Measurements from ENCODE around the gene SLC16A11. TPM values are rescaled to one million over a fixed set of nuclear protein-coding genes. Genes with fewer than 3 reads are reported as not detected.
"Not testable (repeated sequence)": the region's sequence is repeated elsewhere in the genome, so short reads cannot be mapped to it uniquely, and the experiment has no call there.

Gene SLC16A11
- total RNA-seq, 1 donor from 2014 or later: 0.78 TPM

DNA sequence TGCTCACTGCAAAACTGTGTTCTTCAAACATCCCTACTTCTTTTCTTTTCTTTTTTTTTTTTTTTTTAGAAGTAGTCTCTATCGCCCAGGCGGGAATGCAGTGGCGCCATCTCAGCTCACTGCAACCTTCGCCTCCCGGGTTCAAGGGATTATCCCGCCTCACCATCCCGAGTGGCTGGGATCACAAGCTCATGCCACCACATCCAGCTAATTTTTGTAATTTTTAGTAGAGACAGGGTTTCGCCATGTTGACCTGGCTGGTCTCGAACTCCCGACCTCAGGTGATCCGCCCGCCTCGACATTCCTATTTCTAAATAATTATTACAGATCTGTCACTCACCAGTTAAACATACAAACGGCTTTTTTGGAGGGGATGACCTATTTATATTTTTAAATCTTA is 32.5 kb downstream of the SLC16A11 start:
- DNase-seq (ENCODE audit: low read depth): no peak

DNA sequence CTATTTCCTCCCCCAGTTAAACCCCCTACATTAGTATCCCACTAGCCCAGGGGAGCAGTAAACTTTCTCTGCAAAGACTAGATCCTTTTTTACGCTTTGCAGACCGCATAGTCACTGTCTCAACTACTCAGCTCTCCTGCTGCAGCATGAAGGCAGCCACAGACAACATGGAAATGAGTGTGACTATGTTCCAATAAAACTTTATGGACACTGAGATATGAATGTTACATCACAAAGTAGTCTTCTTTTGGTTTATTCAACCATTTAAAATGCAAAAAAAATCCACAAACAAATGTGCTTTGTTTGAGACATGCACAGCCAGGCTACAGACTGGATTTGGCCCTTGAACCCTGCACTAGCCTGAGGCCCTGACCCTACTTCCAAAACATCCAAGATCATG is 33.4 kb downstream of the SLC16A11 start:
- DNase-seq (ENCODE audit: low read depth): no peak

DNA sequence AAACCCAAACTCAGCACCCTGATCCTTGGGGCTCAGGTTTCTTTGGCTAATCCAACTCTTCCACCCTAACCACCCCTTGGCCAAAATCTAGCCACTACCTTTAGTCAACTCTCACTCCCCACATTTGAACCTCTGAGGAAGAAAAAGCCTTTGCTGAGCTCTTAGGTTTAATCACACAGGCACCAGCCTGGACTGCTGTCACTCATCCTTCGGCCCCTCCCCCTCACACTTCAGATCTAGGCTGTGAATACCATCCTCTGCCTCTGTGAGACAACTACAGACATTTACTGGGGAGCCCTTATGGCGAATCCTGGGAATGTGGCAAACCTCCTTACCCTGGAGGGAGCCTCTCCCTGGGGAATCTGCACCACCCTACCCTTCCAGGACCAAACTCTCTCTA is 36.7 kb downstream of the SLC16A11 start:
- no peak for DNase-seq (ENCODE audit: low read depth)

DNA sequence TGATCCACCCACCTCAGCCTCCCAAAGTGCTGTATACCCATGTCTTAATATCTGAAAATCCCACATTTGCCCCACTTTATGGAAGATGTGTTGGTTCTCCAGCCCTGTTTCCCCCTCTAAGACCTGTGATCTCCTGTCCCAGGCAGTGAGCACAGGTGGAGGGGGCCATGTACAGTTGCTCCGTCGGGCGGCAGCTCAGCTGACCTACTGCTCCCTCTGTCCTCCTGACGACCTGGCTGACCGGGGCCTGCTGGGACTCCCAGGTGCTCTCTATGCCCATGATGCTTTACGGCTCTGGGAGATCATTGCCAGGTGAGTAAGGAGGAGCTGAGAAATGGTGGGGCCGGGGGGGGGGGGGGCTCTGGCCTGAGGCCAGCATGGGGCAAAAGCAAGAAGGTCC is 38.2 kb downstream of the SLC16A11 start:
- no peak for DNase-seq (ENCODE audit: low read depth)

DNA sequence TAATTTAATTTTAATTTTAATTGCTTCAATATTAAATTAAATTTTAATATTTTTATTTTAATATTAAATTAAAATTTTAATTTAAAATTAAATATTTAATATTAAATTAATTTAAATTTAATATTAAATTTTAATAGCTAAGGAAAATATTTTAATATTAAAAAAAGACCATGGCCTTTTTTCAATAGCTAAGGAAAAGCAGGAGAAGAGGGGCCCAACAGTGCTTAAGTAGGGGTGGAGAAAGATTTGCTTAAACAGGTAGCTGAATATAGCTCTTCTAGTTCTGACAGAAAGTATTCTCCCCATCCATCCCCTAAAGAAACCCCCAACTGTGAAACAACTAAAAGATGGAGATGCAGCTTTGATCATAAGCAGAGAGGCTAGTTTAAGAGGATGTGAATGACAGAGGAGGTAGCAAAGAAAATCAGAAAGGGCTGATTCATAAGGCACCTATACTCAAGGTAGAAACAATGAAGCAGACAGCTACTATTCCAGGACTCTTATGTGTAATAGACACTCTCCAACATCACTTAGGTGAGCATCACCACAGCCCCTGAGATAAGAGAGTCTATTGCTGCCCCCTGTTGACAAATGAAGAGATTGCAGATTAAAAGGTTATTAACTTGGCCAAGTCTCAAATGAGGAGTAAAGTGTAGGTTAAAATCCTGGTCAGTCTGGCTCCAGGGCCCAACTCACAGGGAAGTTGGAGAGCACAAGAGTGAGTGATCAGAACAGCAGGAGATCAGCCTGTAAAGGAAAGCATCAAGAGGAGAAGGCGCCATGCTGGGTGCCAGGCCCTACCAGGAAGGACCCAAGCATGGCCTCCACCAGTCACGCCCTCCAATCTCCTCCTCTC is 39.3 kb downstream of the SLC16A11 start:
- DNase-seq (ENCODE audit: low read depth): peak; percentile 74

DNA sequence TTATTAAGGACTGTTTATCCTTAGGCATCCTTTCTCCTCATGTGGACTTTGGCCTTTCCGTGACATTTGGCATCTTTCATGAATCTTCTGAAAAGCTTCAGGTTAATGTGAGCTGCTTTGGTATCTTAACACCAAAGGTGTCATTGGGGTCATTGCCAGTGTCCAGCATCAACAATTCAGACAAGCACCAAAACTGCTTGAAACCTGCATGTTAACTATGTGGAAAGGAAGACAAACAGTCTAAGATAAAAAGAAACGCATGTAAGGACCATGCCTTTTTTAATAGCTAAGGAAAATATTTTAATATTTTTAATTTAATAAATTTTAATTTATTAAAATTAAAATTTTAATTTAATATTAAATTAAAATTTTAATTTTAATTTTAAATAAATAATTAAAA is 40.1 kb downstream of the SLC16A11 start:
- DNase-seq (ENCODE audit: low read depth): no peak

DNA sequence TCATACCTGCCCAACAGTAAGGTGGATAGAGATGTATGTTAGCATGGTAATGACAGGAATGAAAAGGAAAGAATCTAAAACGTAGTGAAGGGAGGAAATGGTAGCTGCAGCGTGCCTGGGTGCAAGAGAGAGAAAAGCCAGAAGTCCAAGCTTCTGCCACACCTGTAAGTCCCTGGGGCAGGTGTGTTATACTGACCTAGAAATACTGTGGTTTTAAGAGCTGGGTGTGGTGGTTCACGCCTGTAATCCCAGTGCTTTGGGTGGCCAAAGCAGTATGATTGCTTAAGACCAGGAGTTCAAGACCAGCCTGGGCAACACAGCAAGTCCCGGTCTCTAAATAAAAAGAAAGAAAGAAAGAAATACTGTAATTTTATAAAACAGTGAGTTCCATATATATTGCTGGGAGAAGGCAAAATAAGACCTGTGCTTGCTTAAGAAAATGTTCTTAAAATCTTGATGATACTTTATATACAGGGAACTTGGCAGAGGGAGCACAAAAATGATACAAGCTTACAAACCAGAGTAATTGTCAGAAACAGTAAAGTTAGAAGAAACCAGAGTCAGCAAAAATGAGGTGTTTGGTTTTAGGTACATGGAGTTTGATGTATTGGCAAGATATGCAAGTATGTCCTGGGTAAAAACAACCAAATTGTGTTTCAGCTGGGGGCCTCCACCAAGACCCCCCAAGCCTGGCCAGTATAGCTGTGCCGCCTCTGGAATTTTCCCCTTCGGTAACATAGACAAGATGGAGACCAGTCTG is 41.4 kb downstream of the SLC16A11 start:
- no peak for DNase-seq (ENCODE audit: low read depth)

DNA sequence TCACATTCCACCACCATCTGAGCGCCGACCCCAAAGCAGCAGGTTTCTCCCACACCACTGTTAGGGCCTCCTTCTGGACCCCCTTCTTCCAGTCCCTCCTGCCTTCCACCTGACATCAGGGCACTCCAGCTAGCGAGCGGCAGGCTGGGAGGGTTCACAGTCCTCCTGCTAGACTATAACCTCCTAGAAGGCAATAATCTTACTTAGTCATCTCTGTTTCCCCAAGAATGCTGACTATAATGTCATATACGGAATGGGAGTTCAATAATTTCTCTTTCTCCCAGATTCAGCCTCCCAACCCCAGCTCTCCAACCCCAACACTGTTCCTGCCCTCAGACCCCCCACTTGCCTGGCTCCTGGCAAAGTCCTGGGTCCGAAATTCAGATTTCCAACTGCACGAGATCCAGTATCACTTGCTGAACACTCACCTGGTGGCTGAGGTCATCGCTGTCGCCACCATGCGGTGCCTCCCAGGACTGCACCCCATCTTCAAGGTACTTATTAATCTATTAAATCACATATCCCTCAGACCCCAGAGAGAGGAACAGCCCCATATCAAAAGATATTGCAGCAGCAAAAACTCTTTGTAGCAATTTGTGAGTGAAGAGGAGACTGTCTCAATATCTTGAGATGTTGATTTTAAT is 42.5 kb downstream of the SLC16A11 start:
- DNase-seq (ENCODE audit: low read depth): no peak

DNA sequence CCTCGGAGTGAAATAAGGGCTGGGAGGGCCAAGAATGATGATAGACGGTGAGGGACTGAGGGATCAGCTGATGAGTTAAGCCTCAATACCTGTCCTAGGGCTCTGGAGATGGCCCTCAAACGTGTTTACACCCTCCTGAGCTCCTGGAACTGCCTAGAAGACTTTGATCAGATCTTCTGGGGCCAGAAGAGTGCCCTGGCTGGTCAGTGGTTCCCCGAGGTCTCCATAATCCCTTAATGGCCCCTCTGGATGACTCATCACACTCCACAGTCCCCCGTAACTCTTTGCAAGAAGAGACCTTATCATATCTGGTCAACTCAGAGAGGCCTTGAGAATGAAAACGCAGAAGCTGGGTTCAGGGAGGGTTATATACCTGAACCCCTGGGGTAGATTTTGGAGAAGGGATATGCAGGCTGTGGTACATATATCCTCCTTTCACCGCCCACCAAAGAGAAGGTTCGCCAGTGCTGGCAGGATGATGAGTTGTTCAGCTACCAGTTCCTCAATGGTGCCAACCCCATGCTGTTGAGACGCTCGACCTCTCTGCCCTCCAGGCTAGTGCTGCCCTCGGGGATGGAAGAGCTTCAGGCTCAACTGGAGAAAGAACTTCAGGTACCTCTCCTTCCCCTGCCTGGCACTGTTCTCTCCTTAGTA is 44.9 kb downstream of the SLC16A11 start:
- no peak for DNase-seq (ENCODE audit: low read depth)

DNA sequence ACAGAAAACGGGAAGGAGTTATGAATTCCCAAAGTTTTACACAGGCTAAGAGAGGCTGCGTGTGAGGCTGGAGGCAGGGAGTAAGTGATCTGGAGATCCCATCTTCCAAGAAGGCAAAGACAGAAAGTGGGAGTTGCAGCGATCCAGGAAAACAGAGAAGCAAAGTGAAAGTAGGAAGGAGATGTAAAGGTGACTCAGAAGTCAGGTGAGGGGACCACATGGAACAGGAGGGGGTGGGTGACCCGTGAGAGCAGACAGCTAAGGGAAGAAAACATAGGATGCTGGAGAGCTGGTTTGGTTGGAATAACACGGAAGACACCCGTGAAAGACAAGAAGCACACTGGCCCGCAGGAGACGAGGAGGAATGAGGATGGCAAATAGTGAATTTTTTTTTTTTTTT is 46.7 kb downstream of the SLC16A11 start:
- DNase-seq (ENCODE audit: low read depth): no peak

DNA sequence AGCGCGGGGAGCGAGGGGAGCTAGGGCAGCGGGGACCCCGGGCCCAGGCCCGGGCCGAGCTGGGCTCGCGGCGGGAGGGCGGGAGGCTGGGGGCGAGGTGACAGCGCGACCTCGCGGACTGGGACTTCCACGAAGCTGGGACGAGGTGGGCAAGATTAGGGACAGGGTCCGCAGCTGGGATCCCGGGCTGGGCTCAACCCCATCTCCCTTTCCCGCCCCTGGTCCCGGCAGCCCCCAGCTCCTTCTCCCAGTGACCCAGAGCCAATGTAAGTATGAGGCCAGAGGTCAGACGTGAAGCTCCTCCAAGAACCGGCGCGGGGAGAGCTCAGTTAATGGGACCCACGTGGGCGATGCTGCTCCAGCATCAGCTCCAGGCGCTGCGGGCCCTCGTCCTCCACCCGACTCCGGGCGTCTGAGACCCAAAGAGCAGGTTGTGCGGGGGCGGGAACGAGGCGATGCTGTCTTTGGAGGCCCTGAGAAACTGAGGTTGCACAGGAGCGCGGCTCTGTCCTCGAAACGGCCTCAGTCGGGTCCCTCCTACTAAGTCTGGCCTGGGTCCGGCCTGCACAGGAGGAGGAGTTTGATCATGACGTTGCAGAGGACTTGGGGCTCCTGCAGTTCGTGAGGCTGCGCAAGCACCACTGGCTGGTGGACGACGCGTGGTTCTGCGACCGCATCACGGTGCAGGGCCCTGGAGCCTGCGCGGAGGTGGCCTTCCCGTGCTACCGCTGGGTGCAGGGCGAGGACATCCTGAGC is 47.5 kb downstream of the SLC16A11 start:
- no peak for DNase-seq (ENCODE audit: low read depth)

DNA sequence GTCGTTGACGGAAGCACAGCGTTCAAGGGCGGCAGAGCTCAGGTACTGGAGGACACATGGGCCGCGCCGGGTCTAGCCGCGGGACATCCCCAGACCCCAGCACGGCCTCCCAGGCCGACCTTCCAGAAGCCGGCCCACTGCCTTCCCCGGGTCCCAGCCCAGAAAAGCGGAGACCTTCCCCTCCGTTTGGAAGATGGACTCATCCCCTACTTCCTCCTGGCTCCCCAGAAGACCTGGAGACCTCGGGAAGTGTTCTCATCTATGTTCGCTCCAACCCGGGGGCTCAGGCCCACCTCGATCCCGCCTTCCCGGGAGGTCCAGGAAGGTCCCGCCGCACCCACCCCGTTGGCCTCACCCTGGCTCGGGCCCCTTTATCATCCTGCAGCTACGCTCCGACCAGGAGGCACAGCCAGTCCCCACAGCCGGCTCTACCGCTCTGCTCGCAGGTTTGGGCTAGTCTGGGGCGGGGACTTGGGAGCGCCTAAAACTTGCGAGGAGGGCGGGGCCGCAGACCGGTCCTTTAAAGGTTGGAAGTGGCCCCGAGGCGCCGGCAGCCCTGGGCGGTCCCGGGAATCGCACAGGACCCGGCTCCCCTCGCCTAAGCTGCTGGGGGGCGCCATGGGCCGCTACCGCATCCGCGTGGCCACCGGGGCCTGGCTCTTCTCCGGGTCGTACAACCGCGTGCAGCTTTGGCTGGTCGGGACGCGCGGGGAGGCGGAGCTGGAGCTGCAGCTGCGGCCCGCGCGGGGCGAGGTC is 48.2 kb downstream of the SLC16A11 start, which contains the start of gene ALOX12:
TSS of gene ALOX12 (plus strand) at position 550 of the 756 bp plus-strand sequence. CDS start at position 619, 69 bp downstream.
- no peak for DNase-seq (ENCODE audit: low read depth)

DNA sequence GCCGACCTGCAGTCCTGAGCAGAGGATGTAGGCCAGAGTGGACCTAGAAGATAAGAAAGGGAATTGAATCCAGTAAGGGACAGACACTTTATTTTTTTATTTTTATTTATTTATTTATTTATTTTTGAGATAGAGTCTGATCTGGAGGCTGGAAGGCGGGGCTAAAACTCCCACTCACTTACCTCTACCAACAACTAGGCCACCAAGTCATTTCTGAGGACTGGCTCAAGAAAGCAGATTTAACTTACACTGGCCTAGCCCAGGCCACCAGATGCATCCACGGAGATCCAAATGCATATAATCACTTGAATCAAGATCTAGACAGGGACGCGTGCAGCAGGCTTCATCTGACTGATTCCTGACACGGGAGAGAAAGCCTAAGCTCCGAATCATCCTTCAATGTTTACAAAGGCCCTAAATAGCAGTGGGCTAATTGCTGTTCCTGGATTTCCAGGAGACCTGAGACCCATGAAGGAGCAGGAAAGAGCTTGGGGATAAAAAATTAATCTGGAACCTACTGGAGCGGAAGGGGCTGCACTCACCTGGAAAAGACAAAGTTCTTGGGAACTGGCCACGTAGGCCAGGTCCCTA is 49.1 kb downstream of the SLC16A11 start:
- no peak for DNase-seq (ENCODE audit: low read depth)

DNA sequence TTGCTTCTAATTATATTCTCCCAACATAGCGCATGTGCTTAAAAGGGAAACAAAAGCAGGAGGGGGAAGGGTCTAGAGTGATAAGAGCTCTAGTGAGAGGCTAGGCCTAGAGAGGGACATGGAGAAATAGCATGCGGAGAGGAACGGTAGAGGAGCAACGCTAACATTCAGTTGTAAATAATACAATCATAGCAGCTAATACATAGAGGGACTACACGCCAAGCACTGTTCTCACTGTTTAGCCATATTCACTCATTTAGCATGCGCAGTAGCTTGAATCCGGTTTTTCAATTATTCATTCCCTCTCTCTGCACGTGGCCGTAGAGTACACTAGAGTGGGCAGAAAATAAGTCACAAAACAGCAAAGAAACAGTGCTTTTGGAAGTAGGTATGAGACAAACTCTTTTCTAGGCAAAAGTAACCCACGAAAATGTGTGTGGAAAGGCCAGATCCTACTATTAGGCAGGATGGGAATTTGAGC is 49.7 kb downstream of the SLC16A11 start:
- DNase-seq (ENCODE audit: low read depth): no peak

DNA sequence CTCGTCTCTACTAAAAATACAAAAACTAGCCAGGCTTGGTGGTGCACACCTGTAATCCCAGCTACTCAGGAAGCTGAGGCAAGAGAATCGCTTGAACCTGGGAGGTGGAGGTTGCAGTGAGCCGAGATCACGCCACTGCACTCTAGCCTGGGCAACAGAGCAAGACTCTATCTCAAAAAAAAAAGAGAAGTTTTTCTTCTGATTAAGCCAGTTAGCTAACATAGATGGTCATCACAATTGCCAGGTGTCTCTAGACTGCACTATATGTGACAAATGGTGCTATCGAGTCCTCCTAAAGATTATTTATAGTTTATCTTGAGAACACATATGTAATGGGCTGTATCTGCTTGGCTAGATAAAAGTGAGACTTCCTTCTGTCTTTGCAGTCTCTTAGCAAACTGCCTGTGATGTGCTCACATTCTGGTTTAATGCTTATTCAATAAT is 50.3 kb downstream of the SLC16A11 start:
- not testable (repeated sequence) for DNase-seq (ENCODE audit: low read depth)
